NCI-H2081 (cell line): Measurements from ENCODE around the gene NIN.
"Not testable (repeated sequence)": the region's sequence is repeated elsewhere in the genome, so short reads cannot be mapped to it uniquely, and the experiment has no call there.

Source experiments
- DNase-seq, 2 experiments: peaks; one replicate each; lab custom pipeline; 2025; lab: John Stamatoyannopoulos, UW

NIN gene

GRCh38 chr14:50837850-50838470 is 7.0 kb upstream of the NIN start:
- DNase-seq = no peak

- no peak for DNase-seq
These were observed 6.3 kb upstream of the NIN start for GRCh38 chr14:50837271-50837670.

GRCh38 chr14:50836515-50836914 is 5.6 kb upstream of the NIN start:
- DNase-seq = no peak

GRCh38 chr14:50835280-50835679 is 4.3 kb upstream of the NIN start:
- no peak for DNase-seq

- DNase-seq = no peak
These were observed 3.9 kb upstream of the NIN start for GRCh38 chr14:50834802-50835276.

GRCh38 chr14:50832935-50833630 is 2.1 kb upstream of the NIN start:
- DNase-seq = no peak

- no peak for DNase-seq
These were observed 785 bp upstream of the NIN start for GRCh38 chr14:50831726-50832168.

GRCh38 chr14:50830044-50830931 is 674 bp downstream of the NIN start:
- DNase-seq = peak; percentile 46 to 58

GRCh38 chr14:50829489-50830043 is 1.4 kb downstream of the NIN start:
- peak in 1 of 2 experiments; percentile 31 for DNase-seq

GRCh38 chr14:50828721-50829488 is 2.1 kb downstream of the NIN start:
- no peak for DNase-seq

- no peak for DNase-seq
These were observed 4.3 kb downstream of the NIN start for GRCh38 chr14:50826681-50827080.

GRCh38 chr14:50825307-50825706 is 5.7 kb downstream of the NIN start:
- no peak for DNase-seq

GRCh38 chr14:50823762-50824636 is 7.0 kb downstream of the NIN start:
- no peak for DNase-seq

- peak; percentile 36 to 72 for DNase-seq
These were observed 7.8 kb downstream of the NIN start for GRCh38 chr14:50823051-50823761.

- DNase-seq = no peak
These were observed 8.4 kb downstream of the NIN start for GRCh38 chr14:50822501-50823042.

GRCh38 chr14:50821510-50822464 is 9.2 kb downstream of the NIN start:
- DNase-seq = no peak

GRCh38 chr14:50820786-50821509 is 10.0 kb downstream of the NIN start:
- DNase-seq = no peak

GRCh38 chr14:50819303-50819702 is 11.7 kb downstream of the NIN start:
- not testable (repeated sequence) for DNase-seq
